ENCODE results near the gene RAD50.

DNA sequence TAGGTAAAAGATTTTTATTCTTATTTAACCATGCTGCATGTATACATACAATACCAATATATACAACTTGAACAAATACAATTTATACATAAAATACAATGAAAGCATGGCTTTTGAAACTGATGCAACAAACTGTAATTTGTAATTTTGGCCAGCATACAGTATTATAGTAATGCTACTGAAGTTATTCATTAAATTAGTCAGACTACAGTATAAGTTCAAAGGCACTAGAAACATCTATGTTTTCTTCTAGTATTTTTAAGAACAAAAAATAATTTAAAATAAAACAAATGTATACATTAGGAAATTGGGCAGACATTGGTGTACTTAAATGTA, 135.8 kb downstream of the RAD50 start:
- TF ChIP-seq, protein P1, sequence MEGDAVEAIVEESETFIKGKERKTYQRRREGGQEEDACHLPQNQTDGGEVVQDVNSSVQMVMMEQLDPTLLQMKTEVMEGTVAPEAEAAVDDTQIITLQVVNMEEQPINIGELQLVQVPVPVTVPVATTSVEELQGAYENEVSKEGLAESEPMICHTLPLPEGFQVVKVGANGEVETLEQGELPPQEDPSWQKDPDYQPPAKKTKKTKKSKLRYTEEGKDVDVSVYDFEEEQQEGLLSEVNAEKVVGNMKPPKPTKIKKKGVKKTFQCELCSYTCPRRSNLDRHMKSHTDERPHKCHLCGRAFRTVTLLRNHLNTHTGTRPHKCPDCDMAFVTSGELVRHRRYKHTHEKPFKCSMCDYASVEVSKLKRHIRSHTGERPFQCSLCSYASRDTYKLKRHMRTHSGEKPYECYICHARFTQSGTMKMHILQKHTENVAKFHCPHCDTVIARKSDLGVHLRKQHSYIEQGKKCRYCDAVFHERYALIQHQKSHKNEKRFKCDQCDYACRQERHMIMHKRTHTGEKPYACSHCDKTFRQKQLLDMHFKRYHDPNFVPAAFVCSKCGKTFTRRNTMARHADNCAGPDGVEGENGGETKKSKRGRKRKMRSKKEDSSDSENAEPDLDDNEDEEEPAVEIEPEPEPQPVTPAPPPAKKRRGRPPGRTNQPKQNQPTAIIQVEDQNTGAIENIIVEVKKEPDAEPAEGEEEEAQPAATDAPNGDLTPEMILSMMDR (IDR thresholded peaks at IDR 0.05): no peak
- no peak for TF ChIP-seq POLR2A (IDR thresholded peaks at IDR 0.05)
